Rectal smooth muscle tissue (tissue), 1 donor: ENCODE data around the gene BMAL2.

Experiments
- H3K27ac ChIP-seq: one replicate; pipeline ENCODE4 v1.7.0; 2013; ENCODE audit warnings: low read depth, low read length, inconsistent platforms
- H3K27me3 ChIP-seq: one replicate; pipeline ENCODE4 v1.7.0; 2013; ENCODE audit warnings: low read length; ENCODE audit not compliant: control insufficient read depth, insufficient read depth
- H3K36me3 ChIP-seq: one replicate; pipeline ENCODE4 v1.7.0; 2013; ENCODE audit warnings: low read length; ENCODE audit not compliant: control insufficient read depth, insufficient read depth
- H3K4me1 ChIP-seq: one replicate; pipeline ENCODE4 v1.7.0; 2013; ENCODE audit warnings: low read length; ENCODE audit not compliant: control insufficient read depth, insufficient read depth
- H3K4me3 ChIP-seq: one replicate; pipeline ENCODE4 v1.7.0; 2013; ENCODE audit warnings: low read length
- H3K9ac ChIP-seq: one replicate; pipeline ENCODE4 v1.7.0; 2013; ENCODE audit warnings: low read length

Gene BMAL2, protein sequence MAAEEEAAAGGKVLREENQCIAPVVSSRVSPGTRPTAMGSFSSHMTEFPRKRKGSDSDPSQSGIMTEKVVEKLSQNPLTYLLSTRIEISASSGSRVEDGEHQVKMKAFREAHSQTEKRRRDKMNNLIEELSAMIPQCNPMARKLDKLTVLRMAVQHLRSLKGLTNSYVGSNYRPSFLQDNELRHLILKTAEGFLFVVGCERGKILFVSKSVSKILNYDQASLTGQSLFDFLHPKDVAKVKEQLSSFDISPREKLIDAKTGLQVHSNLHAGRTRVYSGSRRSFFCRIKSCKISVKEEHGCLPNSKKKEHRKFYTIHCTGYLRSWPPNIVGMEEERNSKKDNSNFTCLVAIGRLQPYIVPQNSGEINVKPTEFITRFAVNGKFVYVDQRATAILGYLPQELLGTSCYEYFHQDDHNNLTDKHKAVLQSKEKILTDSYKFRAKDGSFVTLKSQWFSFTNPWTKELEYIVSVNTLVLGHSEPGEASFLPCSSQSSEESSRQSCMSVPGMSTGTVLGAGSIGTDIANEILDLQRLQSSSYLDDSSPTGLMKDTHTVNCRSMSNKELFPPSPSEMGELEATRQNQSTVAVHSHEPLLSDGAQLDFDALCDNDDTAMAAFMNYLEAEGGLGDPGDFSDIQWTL

GRCh38 chr12:27332714-27333402, at the start of gene BMAL2:
TSS of gene BMAL2 (plus strand) at chr12:27332836. CDS start at chr12:27333073, 237 bp downstream.
- no peaks in the 10 kb centered on the region for H3K36me3 ChIP-seq
- H3K27ac ChIP-seq, result peak within 1 kb of the TSS; percentile 60
- no peak within 1 kb of the TSS for H3K9ac ChIP-seq
- H3K4me1 ChIP-seq, result peaks cover 11% of the 10 kb centered on the region
- no peaks in the 10 kb centered on the region for H3K27me3 ChIP-seq
- peak within 1 kb of the TSS; percentile 77 for H3K4me3 ChIP-seq

DNA sequence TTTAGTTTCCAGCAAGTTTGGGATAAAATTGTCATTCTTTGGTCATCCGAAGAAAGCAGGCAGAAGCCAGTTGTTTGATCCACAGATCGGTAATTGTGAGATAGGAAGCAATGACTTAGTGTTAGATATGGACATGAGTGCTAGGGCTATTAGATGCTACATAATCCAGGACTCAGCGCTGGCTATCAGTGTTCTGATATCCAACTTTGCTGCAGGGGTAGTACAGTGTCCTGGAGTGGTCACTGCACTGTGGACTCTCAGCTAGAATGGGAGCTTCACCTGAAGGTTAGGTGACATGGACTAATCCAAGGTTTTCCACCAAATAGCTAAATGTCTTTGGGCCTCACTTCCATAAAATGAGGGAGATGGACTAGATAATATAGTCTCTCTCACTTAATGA, 48.6 kb upstream of the BMAL2 start:
- Histone ChIP-seq H3K9ac (no peak overlapping the region), H3K27ac (no peak overlapping the region), H3K27me3 (no peaks in the 10 kb centered on the region), H3K36me3 (no peaks in the 10 kb centered on the region), H3K4me1 (peaks cover 6% of the 10 kb centered on the region), H3K4me3 (no peak overlapping the region)

DNA sequence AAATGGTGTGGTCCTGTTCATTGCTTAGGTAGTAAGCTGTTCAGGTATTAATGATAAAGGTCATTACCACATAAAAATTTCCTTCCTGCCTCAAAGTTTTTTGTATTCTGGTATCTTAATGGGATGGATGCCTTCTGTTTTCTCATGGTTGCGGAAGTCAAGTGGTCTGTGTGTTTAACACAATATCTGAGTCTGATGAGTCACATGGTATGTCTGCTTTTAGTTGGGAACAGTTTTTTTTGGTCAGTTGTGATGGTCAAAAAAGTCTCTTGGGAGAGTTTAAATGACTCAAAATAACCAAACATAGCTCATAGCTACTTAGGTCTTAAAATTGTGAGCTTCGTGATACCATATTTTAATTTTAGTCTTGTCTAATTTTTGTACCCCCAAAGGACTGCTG, 47.9 kb upstream of the BMAL2 start:
- no peak overlapping the region for H3K4me3 ChIP-seq
- no peaks in the 10 kb centered on the region for H3K27me3 ChIP-seq
- H3K36me3 ChIP-seq, result no peaks in the 10 kb centered on the region
- peaks cover 10% of the 10 kb centered on the region for H3K4me1 ChIP-seq
- H3K9ac ChIP-seq, result no peak overlapping the region
- no peak overlapping the region for H3K27ac ChIP-seq

- no peak overlapping the region for H3K4me3 ChIP-seq
- H3K4me1 ChIP-seq, result peaks cover 17% of the 10 kb centered on the region
- no peaks in the 10 kb centered on the region for H3K27me3 ChIP-seq
- no peak overlapping the region for H3K9ac ChIP-seq
- no peak overlapping the region for H3K27ac ChIP-seq
- H3K36me3 ChIP-seq, result no peaks in the 10 kb centered on the region
Observed at GRCh38 chr12:27285403-27285802, 47.2 kb upstream of the BMAL2 start.

- no peak overlapping the region for H3K27ac ChIP-seq
- peaks cover 26% of the 10 kb centered on the region for H3K4me1 ChIP-seq
- no peaks in the 10 kb centered on the region for H3K36me3 ChIP-seq
- no peaks in the 10 kb centered on the region for H3K27me3 ChIP-seq
- H3K9ac ChIP-seq, result no peak overlapping the region
- H3K4me3 ChIP-seq, result peak overlapping the region; percentile 37
Observed at GRCh38 chr12:27289414-27289813, 43.2 kb upstream of the BMAL2 start.

DNA sequence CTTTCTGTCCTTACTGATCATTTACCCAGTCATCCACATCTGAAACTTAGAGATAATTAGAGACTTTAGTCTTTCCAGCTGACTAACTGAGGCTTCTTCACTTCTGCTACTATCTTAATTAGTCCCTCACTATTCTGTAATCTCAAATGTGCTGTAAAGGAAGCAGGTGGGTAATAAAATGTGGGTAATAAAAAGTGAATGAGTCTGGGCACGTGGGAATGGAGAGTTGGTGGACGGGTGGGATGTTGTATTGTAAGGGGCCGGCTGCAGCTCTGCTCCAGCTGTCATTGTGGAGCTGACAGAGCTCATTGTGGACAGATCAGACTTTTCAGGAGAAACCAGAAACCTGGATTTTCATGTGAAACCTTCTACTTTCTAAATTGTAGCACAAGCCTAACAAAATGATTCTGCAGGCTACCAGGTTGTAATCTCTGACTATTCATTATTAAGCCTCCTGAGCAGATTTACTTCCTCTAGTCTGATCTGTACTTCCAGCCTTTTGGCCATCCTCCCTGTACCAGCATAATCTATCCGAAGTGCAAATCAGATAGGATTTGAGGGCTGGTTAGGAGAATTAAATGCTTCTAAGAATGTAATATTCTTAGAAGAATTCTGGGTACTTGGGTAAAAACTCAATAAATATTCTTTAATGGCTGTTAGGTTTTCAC, 42.0 kb upstream of the BMAL2 start:
- Histone ChIP-seq H3K9ac (no peak overlapping the region), H3K27ac (no peak overlapping the region), H3K27me3 (no peaks in the 10 kb centered on the region), H3K4me3 (no peak overlapping the region), H3K36me3 (no peaks in the 10 kb centered on the region), H3K4me1 (peaks cover 24% of the 10 kb centered on the region)

- no peak overlapping the region for H3K9ac ChIP-seq
- no peaks in the 10 kb centered on the region for H3K36me3 ChIP-seq
- no peak overlapping the region for H3K27ac ChIP-seq
- no peaks in the 10 kb centered on the region for H3K27me3 ChIP-seq
- peaks cover 30% of the 10 kb centered on the region for H3K4me1 ChIP-seq
- H3K4me3 ChIP-seq, result no peak overlapping the region
Observed at GRCh38 chr12:27291862-27292261, 40.8 kb upstream of the BMAL2 start.

GRCh38 chr12:27292718-27293117, 39.9 kb upstream of the BMAL2 start:
- H3K27me3 ChIP-seq, result no peaks in the 10 kb centered on the region
- H3K4me3 ChIP-seq, result no peak overlapping the region
- no peak overlapping the region for H3K27ac ChIP-seq
- no peak overlapping the region for H3K9ac ChIP-seq
- peaks cover 33% of the 10 kb centered on the region for H3K4me1 ChIP-seq
- H3K36me3 ChIP-seq, result no peaks in the 10 kb centered on the region

GRCh38 chr12:27293463-27293862, 39.2 kb upstream of the BMAL2 start:
- Histone ChIP-seq H3K4me1 (peaks cover 33% of the 10 kb centered on the region), H3K27me3 (no peaks in the 10 kb centered on the region), H3K27ac (peak overlapping the region; percentile 33), H3K4me3 (no peak overlapping the region), H3K9ac (no peak overlapping the region), H3K36me3 (no peaks in the 10 kb centered on the region)

- Histone ChIP-seq H3K9ac (no peak overlapping the region), H3K4me1 (peaks cover 18% of the 10 kb centered on the region), H3K27me3 (no peaks in the 10 kb centered on the region), H3K36me3 (peaks cover 2% of the 10 kb centered on the region), H3K4me3 (no peak overlapping the region), H3K27ac (no peak overlapping the region)
Observed at GRCh38 chr12:27296674-27297073, 36.0 kb upstream of the BMAL2 start.

DNA sequence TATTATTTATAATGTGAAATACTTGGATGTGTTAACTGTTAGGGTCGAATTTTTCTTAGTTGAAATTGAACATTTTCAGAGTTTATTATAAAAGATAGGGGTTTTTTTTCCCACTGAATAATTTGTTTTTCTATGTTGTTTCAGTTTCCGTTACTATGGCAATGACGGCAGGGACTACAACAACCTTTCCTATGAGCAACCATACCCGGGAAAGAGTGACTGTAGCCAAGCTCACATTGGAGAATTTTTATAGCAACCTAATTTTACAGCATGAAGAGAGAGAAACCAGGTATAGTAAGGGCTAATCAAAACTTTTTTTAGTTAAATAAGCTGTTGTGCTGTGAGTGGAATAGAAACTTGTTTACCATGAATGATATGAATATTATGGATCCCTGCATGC, 35.1 kb upstream of the BMAL2 start:
- H3K4me1 ChIP-seq, result peaks cover 18% of the 10 kb centered on the region
- H3K27me3 ChIP-seq, result no peaks in the 10 kb centered on the region
- no peak overlapping the region for H3K4me3 ChIP-seq
- H3K9ac ChIP-seq, result no peak overlapping the region
- peaks cover 2% of the 10 kb centered on the region for H3K36me3 ChIP-seq
- H3K27ac ChIP-seq, result no peak overlapping the region

DNA sequence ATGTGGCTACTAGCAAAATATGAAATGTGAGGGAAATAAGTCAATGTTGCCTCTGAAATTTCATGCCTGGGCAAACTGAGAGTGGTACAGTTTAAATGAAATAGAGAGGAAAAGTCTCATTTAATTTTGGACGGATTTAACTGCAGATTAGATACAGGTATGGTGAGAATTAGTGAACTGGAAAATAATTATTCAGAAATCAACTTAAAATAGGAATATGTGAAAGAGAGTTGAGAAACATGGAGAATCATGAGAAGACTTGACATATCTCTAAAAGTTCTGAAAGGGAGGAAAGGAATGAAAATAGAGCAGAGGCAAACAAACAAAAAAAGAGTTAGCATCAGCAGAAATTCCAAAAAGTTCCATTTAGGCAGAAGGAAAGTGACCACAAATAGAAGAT, 33.5 kb upstream of the BMAL2 start:
- no peak overlapping the region for H3K4me3 ChIP-seq
- H3K27me3 ChIP-seq, result no peaks in the 10 kb centered on the region
- H3K36me3 ChIP-seq, result peaks cover 6% of the 10 kb centered on the region
- peaks cover 13% of the 10 kb centered on the region for H3K4me1 ChIP-seq
- no peak overlapping the region for H3K9ac ChIP-seq
- H3K27ac ChIP-seq, result no peak overlapping the region
